ENCODE results near the gene CAPRIN1.
"Not testable (repeated sequence)": the region's sequence is repeated elsewhere in the genome, so short reads cannot be mapped to it uniquely, and the experiment has no call there.

The CAPRIN1 gene

DNA sequence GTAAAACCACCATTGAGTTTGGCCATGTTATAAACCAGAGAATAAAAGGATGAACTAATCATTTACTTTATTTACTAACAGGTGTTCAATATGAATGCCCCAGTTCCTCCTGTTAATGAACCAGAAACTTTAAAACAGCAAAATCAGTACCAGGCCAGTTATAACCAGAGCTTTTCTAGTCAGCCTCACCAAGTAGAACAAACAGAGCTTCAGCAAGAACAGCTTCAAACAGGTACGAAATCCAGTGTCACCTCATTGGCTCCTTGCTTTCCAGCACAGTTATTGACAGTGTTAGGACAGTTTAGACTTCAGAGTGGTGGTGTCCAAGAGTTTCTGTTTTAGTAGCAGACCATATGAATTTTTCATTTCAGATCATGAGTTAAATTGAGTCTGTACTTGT, 40.3 kb downstream of the CAPRIN1 start:
- Histone ChIP-seq H3K79me2 (ENCODE audit: control insufficient read depth, insufficient read depth, low read length, unreplicated experiment) (peaks cover 19% of the 10 kb centered on the region), H3K36me3 (ENCODE audit: insufficient read depth, low read length) (peaks cover 52% of the 10 kb centered on the region), H3K27me3 (ENCODE audit: insufficient read depth, low read length) (no peaks in the 10 kb centered on the region), H3K4me3 (ENCODE audit: low read depth, low read length) (no peak overlapping the region), H3K27ac (ENCODE audit: low read depth, low read length) (no peak overlapping the region), H3K4me1 (ENCODE audit: control insufficient read depth, insufficient read depth, low read length, unreplicated experiment) (no peaks in the 10 kb centered on the region), H2AFZ (ENCODE audit: low read length, unreplicated experiment) (no peak overlapping the region)

DNA sequence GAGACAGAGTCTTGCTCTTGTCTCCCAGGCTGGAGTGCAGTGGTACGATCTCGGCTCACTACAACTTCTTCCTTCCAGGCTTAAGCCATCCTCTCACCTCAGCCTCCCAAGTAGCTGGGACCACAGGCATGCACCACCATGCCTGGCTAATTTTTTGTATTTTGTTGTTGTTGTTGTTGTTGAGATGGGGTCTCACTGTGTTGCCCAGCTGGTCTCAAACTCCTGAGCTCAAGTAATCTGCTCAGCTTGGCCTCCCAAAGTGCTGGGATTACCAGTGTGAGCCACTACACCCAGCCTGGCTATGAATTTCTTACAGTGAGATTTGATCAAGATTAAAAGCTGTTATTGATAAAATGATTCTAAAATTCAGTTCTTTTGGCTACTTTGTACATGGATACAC, 43.4 kb downstream of the CAPRIN1 start:
- not testable (repeated sequence) for H3K4me3 ChIP-seq (ENCODE audit: low read depth, low read length); H3K79me2 ChIP-seq (ENCODE audit: control insufficient read depth, insufficient read depth, low read length, unreplicated experiment); H3K4me1 ChIP-seq (ENCODE audit: control insufficient read depth, insufficient read depth, low read length, unreplicated experiment); H2AFZ ChIP-seq (ENCODE audit: low read length, unreplicated experiment); H3K27ac ChIP-seq (ENCODE audit: low read depth, low read length); H3K27me3 ChIP-seq (ENCODE audit: insufficient read depth, low read length)
- H3K36me3 ChIP-seq (ENCODE audit: insufficient read depth, low read length), result peaks cover 72% of the 10 kb centered on the region

DNA sequence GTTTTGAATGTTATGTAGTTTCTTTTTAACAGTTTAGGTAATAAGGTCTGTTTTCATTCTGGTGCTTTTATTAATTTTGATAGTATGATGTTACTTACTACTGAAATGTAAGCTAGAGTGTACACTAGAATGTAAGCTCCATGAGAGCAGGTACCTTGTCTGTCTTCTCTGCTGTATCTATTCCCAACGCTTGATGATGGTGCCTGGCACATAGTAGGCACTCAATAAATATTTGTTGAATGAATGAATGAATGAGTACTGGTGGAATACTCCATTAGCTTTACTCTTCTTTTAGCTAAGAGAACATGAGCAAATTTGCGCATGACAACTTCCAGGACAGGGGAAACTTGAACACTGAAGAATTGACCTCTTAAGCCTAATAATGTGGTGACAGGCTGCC, 47.3 kb downstream of the CAPRIN1 start:
- H3K79me2 ChIP-seq (ENCODE audit: control insufficient read depth, insufficient read depth, low read length, unreplicated experiment), result no peaks in the 10 kb centered on the region
- H3K4me1 ChIP-seq (ENCODE audit: control insufficient read depth, insufficient read depth, low read length, unreplicated experiment), result no peaks in the 10 kb centered on the region
- H3K36me3 ChIP-seq (ENCODE audit: insufficient read depth, low read length), result peaks cover 60% of the 10 kb centered on the region
- H3K4me3 ChIP-seq (ENCODE audit: low read depth, low read length), result no peak overlapping the region
- H3K27me3 ChIP-seq (ENCODE audit: insufficient read depth, low read length), result no peaks in the 10 kb centered on the region
- no peak overlapping the region for H2AFZ ChIP-seq (ENCODE audit: low read length, unreplicated experiment)
- H3K27ac ChIP-seq (ENCODE audit: low read depth, low read length), result no peak overlapping the region

DNA sequence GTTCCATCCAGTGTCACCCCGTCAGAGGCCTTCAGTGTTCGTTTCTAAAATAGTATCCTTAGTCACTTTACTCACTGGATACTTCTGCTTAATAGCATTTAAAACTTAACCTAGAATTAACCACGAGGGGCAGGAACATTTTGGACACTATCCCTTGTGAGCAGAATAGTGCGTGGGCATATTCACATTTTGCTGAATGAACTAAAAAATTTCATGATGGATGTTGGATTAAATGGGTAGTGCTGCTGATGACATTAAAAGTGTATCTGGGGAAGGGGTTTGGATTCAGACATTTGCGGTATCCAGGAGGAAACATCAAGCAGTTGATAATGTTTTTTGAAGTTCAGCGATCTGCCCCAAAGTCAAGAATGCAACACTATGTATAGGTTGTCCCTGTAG, 53.1 kb downstream of the CAPRIN1 start:
- Histone ChIP-seq H3K4me1 (ENCODE audit: control insufficient read depth, insufficient read depth, low read length, unreplicated experiment) (peaks cover 17% of the 10 kb centered on the region), H3K27ac (ENCODE audit: low read depth, low read length) (peak overlapping the region; percentile 78), H3K4me3 (ENCODE audit: low read depth, low read length) (peak overlapping the region; percentile 88), H3K36me3 (ENCODE audit: insufficient read depth, low read length) (peaks cover 27% of the 10 kb centered on the region), H3K79me2 (ENCODE audit: control insufficient read depth, insufficient read depth, low read length, unreplicated experiment) (peaks cover 42% of the 10 kb centered on the region), H3K27me3 (ENCODE audit: insufficient read depth, low read length) (no peaks in the 10 kb centered on the region), H2AFZ (ENCODE audit: low read length, unreplicated experiment) (no peak overlapping the region)

DNA sequence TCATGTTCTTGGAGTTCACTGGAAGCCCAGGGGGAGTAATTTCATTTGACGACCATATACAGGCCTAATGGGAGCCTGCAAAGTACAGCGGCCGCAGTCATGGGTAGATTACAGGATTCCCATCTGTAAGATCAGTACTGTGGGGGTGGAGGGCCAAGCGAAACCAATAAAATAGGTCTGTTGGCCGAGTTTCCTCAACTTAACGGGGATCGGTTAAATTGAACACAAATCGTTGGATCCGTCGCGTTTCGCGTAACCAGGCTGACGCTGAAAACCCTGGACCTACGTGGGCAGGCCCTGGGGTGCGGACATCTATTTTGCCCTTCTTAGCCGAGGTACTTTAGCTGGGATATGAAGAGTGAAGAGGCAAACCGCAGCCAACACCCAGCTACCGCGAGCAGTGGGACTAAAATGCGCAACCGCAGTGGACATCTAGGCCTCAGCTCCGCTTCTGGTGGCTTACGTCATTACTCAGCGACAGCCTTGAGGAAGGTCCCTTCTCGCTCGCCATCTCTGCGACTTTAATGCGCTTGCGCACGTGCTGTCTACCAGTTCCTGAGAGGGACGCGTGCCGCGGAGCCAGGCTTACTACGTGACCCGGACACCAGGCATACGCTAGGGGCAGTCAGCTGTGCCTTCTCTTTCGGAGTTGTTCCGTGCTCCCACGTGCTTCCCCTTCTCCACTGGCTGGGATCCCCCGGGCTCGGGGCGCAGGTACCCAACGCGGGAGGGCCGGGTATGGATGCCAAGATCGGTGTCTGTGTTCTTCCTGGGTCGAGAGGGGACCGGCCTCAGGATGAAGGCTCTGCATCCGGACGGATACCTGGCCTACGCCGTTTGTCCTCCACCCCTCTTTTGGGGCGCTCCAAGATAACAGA, 53.8 kb downstream of the CAPRIN1 start, which contains the start of gene NAT10:
TSS of gene NAT10 (plus strand) at position 551 of the 878 bp plus-strand sequence. CDS start 2,597 bp downstream, outside the sequence.
- peaks cover 25% of the 10 kb centered on the region for H3K36me3 ChIP-seq (ENCODE audit: insufficient read depth, low read length)
- peak within 1 kb of the TSS; percentile 6 for H2AFZ ChIP-seq (ENCODE audit: low read length, unreplicated experiment)
- peaks cover 17% of the 10 kb centered on the region for H3K4me1 ChIP-seq (ENCODE audit: control insufficient read depth, insufficient read depth, low read length, unreplicated experiment)

DNA sequence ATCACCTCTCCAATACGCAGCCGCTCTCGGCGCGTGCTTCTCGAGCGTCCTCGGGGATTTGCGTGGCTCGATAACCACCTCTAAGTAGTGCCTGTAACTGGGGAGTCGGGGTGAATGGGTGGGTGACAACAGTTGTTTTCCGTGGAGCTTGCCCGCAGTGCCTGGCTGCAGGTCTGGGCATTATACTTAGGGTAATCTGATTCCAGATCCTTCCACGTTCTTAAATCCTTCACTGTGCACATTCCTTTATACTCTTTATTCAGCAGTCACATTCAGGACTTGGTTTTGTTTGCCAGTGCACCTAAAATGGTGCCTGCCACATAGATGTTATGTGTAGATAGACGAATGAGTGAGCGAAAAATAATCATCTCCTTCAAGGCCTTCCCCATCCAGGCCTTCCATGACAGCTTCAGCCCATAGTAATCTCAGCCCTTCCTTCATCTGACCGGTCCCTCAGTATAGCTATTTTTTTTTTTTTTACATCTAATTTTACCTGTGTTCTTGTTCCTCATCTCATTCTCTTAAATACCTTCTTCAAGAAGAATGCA, 54.5 kb downstream of the CAPRIN1 start:
- Histone ChIP-seq H3K27me3 (ENCODE audit: insufficient read depth, low read length) (no peaks in the 10 kb centered on the region), H3K79me2 (ENCODE audit: control insufficient read depth, insufficient read depth, low read length, unreplicated experiment) (peaks cover 48% of the 10 kb centered on the region), H3K36me3 (ENCODE audit: insufficient read depth, low read length) (peaks cover 25% of the 10 kb centered on the region), H2AFZ (ENCODE audit: low read length, unreplicated experiment) (peak overlapping the region; percentile 6), H3K27ac (ENCODE audit: low read depth, low read length) (peak overlapping the region; percentile 78), H3K4me1 (ENCODE audit: control insufficient read depth, insufficient read depth, low read length, unreplicated experiment) (peaks cover 17% of the 10 kb centered on the region), H3K4me3 (ENCODE audit: low read depth, low read length) (peak overlapping the region; percentile 88)

More for the DNA sequence above, 53.8 kb downstream of the CAPRIN1 start, which contains the start of gene NAT10:
- peak within 1 kb of the TSS; percentile 78 for H3K27ac ChIP-seq (ENCODE audit: low read depth, low read length)
- H3K4me3 ChIP-seq (ENCODE audit: low read depth, low read length), result peak within 1 kb of the TSS; percentile 88
- no peaks in the 10 kb centered on the region for H3K27me3 ChIP-seq (ENCODE audit: insufficient read depth, low read length)
- peaks cover 48% of the 10 kb centered on the region for H3K79me2 ChIP-seq (ENCODE audit: control insufficient read depth, insufficient read depth, low read length, unreplicated experiment)

DNA sequence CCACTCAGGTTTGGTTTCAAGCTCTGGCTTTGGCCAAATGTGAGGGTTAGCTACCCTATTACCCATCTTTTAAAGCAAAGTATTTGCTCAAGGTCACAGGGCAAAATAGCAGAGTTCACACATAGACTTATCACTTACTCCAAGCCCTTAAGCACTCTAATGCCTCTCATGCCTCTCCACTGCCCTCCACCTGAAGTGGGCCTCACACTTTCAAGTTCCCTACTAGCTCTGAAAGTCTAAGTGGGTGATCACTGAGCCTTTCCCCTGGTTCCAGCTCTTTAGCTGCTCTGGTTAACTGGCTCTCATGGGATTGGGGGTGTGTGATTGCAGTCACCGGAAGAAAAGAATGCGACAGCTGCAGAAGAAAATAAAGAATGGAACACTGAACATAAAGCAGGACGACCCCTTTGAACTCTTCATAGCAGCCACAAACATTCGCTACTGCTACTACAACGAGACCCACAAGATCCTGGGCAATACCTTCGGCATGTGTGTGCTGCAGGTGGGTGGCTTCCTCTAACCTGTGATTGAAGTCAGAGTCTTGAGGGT, 60.3 kb downstream of the CAPRIN1 start:
- Histone ChIP-seq H3K27ac (ENCODE audit: low read depth, low read length) (no peak overlapping the region), H3K4me3 (ENCODE audit: low read depth, low read length) (no peak overlapping the region), H2AFZ (ENCODE audit: low read length, unreplicated experiment) (no peak overlapping the region), H3K36me3 (ENCODE audit: insufficient read depth, low read length) (peaks cover 55% of the 10 kb centered on the region), H3K79me2 (ENCODE audit: control insufficient read depth, insufficient read depth, low read length, unreplicated experiment) (peaks cover 36% of the 10 kb centered on the region), H3K27me3 (ENCODE audit: insufficient read depth, low read length) (no peaks in the 10 kb centered on the region), H3K4me1 (ENCODE audit: control insufficient read depth, insufficient read depth, low read length, unreplicated experiment) (peaks cover 8% of the 10 kb centered on the region)

DNA sequence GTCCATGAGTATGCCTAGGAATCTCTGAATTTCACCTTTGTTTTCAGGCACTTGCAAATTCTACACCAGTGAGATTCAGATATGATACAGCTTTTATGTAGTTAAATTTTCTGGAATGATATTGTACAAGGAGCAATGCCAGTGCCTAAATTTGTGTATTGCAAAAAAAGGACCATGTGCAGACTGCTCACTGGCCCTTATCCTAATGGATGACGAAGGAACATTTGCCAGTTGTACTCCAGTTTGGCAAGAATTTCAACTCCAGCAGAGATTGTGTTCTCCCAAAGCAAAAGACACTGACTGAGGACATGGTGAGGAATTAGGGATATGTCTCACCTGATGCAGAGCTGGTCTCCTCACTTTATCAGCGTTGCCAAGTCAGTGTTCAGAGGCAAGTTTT, 62.5 kb downstream of the CAPRIN1 start:
- no peak overlapping the region for H3K27ac ChIP-seq (ENCODE audit: low read depth, low read length)
- no peaks in the 10 kb centered on the region for H3K27me3 ChIP-seq (ENCODE audit: insufficient read depth, low read length)
- no peak overlapping the region for H2AFZ ChIP-seq (ENCODE audit: low read length, unreplicated experiment)
- peaks cover 69% of the 10 kb centered on the region for H3K36me3 ChIP-seq (ENCODE audit: insufficient read depth, low read length)
- no peaks in the 10 kb centered on the region for H3K4me1 ChIP-seq (ENCODE audit: control insufficient read depth, insufficient read depth, low read length, unreplicated experiment)
- peaks cover 16% of the 10 kb centered on the region for H3K79me2 ChIP-seq (ENCODE audit: control insufficient read depth, insufficient read depth, low read length, unreplicated experiment)
- H3K4me3 ChIP-seq (ENCODE audit: low read depth, low read length), result no peak overlapping the region

DNA sequence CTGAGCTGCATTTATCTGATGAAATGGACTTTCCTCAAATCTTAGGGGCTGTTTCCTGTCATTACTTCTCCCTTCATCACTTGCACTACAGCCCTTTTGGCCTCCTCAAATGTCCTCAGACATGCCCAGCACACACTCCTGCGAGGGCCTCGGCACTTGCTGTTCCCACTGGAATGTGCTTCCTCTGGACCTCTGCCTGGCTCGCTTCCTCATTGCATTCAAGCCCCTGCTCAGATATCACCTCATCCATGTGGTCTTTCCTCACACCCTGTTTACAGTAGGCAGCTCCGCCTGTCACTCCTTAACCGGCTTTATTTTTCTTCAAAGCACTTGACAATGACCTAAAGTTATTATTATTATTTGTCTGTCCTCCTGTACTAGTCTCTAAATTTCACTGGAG, 62.9 kb downstream of the CAPRIN1 start:
- peaks cover 68% of the 10 kb centered on the region for H3K36me3 ChIP-seq (ENCODE audit: insufficient read depth, low read length)
- H3K79me2 ChIP-seq (ENCODE audit: control insufficient read depth, insufficient read depth, low read length, unreplicated experiment), result peaks cover 11% of the 10 kb centered on the region
- no peak overlapping the region for H2AFZ ChIP-seq (ENCODE audit: low read length, unreplicated experiment)
- H3K4me3 ChIP-seq (ENCODE audit: low read depth, low read length), result no peak overlapping the region
- no peak overlapping the region for H3K27ac ChIP-seq (ENCODE audit: low read depth, low read length)
- no peaks in the 10 kb centered on the region for H3K4me1 ChIP-seq (ENCODE audit: control insufficient read depth, insufficient read depth, low read length, unreplicated experiment)
- H3K27me3 ChIP-seq (ENCODE audit: insufficient read depth, low read length), result no peaks in the 10 kb centered on the region

DNA sequence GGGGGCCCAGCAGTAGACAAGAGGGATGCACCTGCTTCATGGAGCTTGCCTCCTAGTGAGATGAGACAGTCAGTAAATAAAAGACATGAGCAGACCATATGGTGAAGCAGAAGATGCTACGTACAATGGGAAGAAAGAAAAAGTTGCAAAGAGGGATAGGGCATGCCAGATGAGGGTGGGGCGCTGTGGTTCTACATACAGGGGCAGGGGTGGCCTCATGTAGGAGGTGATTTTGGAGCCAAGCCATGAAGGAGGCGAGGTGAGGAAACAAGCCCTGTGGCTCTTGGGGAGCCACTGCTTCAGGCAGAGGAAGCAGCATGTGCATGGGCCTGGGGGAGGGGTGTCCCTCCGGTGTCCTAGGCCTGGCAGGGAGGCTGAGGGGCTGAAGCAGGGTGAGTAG, 69.1 kb downstream of the CAPRIN1 start:
- no peak overlapping the region for H3K27ac ChIP-seq (ENCODE audit: low read depth, low read length)
- H2AFZ ChIP-seq (ENCODE audit: low read length, unreplicated experiment), result no peak overlapping the region
- H3K79me2 ChIP-seq (ENCODE audit: control insufficient read depth, insufficient read depth, low read length, unreplicated experiment), result peaks cover 3% of the 10 kb centered on the region
- H3K4me3 ChIP-seq (ENCODE audit: low read depth, low read length), result no peak overlapping the region
- peaks cover 33% of the 10 kb centered on the region for H3K36me3 ChIP-seq (ENCODE audit: insufficient read depth, low read length)
- no peaks in the 10 kb centered on the region for H3K27me3 ChIP-seq (ENCODE audit: insufficient read depth, low read length)
- no peaks in the 10 kb centered on the region for H3K4me1 ChIP-seq (ENCODE audit: control insufficient read depth, insufficient read depth, low read length, unreplicated experiment)

All from ACC112 (cell line).